GM18507 (cell line): ENCODE measurements around the gene LMOD2.

Experiments used
- DNase-seq: peaks from one replicate; pipeline ENCODE4 v3.0.0; 2011; ENCODE audit warnings: low read depth; ENCODE audit not compliant: insufficient read length; ENCODE audit errors: extremely low spot score
- FAIRE-seq: peaks from 2 replicates; lab custom pipeline; 2011; peaks lifted over from hg19 to GRCh38; lab: Jason Lieb, UNC

The LMOD2 gene

DNA sequence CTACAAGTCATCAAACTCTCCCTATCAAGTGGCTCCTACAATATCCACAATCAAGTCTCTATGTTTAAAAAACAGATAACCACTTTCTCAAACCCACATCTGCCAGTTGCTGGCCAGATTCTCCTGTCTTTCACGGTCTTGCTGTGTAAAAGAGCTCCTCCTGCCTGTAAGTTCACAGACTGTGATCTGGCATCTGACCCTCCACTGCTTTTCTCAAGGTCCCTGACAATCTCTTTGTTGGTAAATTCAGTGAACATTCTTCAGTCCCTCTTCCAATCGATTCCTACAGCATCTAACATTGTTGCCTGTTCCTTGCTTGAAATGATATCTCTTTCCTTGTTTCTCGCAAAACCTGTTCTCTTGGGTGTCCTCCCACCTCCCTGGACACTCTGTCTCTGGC lies 18.5 kb upstream of the LMOD2 start:
- no peak for DNase-seq
- no peak for FAIRE-seq

DNA sequence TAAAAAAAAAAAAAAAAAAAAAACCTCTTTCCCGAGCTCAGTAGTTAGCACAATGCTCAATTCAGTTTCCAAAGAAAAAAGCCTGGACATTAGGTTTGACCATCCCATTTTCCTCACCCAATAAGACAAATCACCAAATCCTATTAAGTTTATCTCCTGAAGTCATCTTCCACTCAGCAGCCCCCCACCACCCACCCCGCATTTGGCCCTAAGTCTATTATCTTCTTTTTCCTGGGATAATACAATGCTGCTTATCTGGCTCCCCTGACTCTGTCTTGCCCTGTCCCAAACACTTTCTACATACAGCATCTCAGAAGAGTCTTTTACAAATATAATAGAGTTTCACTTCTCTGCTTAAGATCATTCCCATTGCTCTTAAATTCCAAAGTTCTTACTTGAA lies 17.8 kb upstream of the LMOD2 start:
- DNase-seq (no peak), FAIRE-seq (no peak)

DNA sequence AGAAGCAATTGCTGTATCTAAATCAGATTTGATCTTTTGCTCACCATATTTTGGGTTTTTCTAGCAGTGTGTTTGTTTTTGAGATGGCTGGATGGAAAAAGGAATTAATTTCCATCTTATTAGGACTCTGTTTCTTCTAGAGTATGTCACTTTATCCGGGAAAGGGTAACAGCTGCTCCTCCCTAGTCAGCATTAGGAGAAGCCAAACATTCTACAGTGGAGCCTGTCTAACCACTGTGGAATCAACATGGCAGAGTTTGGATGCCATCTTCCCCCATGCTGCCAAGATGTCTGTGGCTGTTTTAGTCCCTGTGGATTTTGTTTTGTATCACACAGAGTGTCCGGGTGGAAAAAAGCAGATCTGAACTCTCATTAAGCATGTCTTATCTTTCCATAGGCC lies 16.0 kb upstream of the LMOD2 start:
- no peak for FAIRE-seq
- DNase-seq: no peak

DNA sequence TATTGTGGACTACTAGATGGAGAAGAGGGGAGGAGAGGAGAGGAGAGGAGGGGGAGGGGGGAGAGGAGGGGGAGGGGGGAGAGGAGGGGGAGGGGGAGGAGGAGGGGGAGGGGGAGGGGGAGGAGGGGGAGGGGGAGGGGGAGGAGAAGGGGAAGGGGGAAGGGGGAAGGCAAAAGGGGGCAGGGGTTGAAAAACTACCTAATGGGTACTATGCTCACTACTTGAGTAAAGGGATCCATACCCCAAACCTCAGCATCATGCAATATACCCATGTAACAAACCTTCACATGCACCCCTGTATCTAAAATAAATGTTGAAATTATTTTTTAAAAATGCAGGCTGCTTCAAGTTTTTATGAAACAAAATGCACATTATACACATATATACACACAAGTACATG lies 15.1 kb upstream of the LMOD2 start:
- no peak for FAIRE-seq
- no peak for DNase-seq

DNA sequence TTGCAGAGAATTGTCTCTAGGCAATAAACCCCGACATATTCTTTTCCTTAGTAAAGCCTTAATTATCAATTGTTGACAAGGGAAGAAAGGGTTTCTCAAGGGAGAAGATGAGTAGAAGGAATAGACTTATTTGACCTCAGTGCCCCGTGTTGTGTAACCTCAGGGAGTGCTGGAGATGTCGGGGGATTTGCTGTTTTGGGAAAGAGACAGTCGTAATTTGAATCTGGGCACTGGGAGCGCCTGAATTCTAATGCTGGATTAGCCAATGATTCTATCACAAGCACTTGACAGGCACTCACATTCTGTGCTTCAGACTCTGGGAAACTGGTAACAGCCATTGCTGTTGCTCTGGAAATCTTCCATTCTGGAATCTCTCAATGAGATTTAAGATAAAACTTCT lies 13.8 kb upstream of the LMOD2 start:
- DNase-seq (no peak), FAIRE-seq (no peak)

DNA sequence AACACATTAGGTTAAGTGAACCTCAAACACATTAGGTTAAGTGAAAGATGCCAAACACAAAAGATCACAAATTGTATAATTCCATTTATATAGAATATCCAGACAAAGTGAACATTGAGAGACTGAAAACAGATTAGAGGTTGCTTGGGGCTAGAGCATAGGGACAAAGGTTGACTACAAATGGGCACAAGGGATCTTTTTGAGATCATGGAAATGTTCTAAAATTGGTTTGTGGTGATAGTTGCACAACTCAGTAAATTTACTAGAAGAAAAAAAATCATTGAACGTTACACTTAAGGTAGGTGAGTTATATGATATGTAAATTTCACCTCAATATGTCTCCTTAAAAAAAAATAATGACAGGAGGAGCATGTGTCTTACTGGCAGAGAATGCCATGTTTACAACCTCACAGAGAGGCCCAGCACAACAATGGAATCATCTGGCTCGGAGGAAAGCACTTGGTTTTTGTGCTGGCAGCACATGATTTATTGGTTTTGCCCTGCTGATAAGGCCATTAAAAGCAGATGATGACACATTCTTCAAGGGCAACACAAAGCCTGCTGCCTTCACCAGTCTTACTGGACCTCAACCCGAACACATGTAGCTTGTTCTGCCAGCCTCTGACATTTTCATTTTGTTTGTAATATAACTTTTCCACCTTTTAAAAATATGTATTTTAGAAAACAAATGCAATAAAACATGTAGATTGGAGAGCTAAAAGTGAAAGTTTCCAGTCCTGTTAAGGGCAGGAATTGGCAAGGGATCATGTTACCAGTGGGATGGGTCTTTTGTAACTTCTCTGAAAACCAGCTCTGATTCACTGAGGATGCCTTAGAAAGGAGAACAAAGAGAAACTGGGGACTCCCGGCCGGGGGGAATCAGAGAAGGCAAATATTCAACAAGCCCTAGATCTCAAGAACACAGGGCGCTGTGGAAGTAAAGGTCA lies 11.9 kb upstream of the LMOD2 start:
- DNase-seq: no peak
- FAIRE-seq: no peak

DNA sequence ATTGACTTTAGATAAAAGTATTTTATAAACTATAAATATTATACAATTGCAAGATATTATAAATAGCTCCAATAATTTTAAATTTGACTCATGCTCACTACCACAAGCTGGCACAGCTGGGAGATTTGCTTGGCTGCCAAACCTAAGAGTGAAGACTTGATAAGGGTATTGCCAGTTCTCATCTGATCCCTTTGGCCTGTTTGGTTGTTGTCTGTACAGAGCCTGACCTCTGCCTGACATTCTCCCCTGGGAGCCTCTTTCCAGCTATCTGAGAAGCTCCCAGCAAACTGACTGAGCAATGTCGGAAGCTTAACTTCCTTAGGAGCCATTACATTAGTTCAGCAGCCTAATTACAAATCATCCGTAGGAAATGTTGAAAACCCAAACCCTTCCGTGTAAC lies 10.2 kb upstream of the LMOD2 start:
- no peak for DNase-seq
- FAIRE-seq: no peak

DNA sequence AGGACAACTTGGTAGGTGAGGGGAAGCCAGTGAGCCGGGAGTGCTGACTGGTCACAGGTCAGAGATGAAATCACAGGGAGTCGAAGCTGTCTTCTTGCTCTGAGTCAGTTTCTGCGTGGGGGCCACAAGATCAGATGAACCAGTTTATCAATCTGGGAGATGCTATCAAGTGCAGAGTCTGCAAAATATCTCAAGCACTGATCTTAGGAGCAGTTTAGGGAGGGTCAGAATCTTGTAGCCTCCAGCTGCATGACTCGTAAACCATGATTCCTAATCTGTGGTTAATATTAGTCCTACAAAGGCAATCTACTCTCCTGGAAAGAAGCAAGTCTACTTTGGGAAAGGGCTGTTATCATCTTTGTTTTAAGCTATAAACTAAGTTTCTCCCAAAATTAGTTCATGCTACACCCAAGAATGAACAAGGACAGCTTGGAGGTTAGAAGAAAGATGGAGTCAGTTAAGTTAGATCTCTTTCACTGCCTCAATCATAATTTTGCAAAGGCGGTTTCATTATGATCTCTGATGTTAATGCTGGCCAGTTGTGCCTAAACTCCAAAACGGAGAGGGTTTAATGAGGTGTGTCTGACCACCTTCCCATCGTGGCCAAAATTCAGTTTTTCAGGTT lies 8.4 kb upstream of the LMOD2 start:
- DNase-seq: no peak
- no peak for FAIRE-seq

DNA sequence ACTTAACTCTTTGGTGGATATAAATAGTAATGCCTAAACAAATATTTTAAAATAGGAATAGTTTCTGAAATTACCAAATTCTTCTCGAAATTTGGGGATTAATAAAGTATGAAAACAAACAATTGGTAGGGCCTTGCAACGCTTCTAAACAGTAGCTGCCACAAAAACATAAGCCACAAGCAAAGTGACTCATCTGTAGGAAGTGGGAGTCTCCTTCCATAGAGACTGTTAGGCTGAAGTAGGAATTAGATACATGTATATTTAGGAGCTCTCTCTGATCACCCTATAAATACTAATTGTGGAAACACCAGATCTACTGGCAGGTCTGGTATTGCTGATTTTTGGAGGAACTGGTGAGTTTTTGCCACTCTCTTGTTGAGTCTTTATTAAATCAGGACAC lies 5.7 kb upstream of the LMOD2 start:
- DNase-seq (no peak), FAIRE-seq (no peak)

DNA sequence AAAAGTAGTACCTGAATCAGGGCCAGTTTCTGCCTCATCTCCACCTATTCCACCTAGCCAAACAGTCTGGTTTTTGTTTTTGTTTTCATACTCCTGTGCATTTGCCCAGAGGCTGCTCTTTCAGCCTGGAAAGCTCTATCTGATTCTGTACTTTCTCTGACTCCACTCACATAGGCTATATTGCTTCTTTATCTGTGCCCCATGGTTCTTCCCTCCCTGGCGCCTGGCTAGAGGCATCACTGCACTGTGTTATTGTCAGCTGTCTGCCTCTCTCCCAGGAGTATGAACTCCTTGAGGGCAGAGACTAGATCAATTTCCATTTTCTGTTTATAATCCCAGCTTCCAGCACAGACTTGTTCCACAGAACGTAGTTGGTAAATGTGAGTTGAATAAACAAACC lies 5.1 kb upstream of the LMOD2 start:
- FAIRE-seq: no peak
- DNase-seq: no peak

DNA sequence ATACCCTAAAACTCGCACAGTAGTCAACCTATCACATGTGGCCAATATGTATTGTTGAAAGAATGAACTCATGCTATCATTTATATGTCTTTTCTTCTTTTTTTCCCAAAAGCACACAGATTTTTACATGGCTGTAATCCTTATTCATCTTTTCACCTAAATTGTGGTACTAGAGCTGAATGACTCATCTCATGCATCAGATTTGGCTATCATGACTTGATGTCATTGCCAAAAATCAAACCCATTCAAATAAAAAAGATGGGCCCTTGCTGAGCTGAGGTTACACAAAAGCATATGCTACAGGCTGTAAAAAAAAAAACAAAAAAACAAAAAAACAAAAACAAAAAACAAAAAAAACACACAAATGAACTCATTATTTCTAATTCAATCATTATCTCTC lies 3.3 kb upstream of the LMOD2 start:
- FAIRE-seq: no peak

DNA sequence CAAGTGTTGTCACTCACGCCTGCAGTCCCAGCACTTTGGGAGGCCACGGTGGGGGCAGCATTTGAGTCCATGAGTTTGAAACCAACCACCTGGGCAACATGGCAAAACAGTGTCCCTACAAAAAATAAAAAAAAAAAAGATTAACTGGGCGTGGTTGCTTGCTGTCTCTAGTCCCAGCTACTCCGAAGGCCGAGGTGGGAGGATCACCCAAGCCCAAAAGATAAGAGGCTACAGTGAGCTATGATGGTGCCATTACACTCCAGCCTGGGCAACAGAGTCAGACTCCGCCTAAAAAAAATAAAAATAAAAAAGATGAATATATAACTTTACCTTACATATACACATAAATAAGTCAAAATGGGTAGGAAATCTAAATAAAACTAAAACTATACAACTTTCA lies 2.5 kb upstream of the LMOD2 start:
- DNase-seq (no peak), FAIRE-seq (no peak)

More for the DNA sequence above, 3.3 kb upstream of the LMOD2 start:
- no peak for DNase-seq

DNA sequence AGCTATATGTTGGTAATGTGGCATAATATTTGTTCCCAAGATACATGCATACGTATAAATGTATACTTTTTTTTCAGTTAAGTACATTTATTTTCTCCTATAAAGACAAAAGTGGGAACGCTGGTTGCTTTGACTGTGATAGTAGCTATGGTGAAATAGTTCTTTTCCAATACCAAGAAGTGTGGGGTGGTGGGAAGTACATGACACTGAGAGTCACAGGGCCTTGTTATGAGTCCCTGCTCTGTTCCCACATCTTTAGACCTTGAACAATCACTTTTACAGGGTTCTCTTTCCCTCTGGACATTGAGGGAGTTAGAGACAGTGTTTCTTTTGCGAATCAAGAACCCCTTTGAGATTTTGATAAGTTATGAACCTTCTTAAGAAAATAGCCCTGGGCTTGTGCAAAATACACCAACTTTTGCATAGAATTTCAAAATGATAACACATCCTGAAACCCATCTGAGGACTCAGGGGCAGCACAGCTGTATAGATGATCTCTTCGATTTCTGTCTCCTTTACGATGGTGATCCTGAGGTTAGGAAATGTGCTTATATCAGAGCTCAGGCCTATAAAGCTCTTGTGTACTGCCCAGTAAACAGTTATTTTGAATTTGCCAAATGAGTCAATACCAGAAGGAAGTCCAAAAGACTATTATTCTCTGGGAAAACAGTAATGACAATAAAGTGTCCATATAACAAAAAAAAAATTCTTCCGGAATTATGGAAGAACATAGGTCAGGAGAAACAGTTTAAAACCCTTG lies 1.1 kb downstream of the LMOD2 start:
- FAIRE-seq (no peak), DNase-seq (no peak)

DNA sequence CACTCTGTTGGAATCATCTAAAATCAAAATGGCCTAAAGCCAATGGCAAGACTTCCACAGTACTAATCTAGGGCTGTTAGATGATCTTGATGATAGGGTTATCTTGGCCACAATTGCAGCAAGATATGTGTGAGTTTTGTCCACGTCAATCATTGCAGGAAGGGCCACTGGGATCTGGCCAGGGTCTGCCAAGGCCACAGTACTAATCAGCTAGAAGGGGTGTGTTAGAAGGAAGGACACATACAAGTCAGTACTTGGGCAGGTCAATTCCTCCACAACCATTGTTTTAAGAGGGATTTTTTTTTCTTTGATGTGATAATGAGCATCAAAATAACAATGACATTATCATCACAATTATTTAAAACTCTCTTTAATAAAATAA lies 1.6 kb downstream of the LMOD2 start:
- DNase-seq: no peak
- FAIRE-seq: no peak

DNA sequence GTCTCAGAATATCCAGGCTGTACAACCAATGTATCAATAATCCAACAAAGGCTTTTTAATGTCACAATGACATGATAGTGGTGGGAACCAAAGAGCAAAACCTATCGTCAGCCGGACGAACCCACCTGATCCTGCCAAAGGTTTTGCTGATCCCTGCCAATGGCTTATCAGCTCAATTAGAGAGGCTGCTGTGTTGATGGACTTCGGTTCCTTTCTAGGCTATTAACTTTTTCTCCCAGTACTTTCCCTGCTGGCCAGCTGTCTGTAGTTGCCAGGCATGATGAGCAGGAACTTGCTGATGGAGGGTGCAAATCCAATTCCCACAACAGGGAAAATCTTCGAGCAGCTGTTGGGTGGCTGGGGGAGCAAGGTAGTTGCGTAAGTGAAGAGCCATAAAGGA lies 2.4 kb downstream of the LMOD2 start:
- DNase-seq: no peak
- FAIRE-seq: no peak

DNA sequence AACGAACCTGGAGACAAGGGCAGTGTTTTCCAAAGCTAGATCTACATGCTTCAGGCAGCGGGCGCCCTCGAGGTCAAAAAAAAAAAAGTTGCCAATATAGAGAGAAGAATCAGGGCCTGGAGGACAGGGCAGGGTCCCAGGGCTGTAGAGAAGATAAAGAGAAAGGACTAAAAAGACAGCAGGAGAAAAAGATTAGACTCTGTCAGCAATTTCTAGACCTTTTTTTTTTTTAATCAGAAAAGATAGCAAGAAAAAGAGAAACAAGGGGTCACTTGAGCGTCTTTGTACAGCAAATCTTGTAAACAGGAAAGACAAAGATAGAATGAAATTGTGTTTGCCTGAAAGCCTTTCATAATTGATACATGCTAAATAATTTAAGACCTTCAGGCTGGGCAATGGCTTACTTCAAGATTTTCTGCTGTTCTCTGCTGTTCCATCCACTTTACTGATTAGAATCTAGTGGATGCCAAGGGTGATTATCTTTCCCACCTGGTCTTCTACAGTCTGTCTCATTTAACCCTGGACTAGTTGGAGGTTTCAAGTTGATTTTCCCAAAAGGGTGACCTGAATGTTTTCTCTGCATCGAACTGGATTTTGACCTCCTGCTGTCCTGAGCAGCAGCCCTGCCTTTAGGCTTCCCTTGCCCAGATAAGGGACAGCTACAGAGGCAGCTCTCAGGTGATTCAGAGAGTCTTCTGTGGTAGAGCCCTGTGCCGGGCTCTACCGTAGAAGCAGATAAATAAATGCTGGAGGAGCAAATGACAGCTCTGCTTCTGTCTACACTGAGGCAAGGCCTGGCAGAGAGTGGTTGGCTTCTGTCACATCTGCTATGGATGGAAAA lies 5.1 kb downstream of the LMOD2 start:
- FAIRE-seq (no peak), DNase-seq (no peak)

DNA sequence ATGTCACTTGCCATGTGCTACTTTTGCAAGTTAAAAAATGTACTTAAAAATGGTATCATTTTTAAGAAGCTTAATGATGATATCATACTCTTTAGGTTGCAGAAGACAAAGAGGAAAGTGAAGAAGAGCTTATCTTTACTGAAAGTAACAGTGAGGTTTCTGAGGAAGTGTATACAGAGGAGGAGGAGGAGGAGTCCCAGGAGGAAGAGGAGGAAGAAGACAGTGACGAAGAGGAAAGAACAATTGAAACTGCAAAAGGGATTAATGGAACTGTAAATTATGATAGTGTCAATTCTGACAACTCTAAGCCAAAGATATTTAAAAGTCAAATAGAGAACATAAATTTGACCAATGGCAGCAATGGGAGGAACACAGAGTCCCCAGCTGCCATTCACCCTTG lies 6.1 kb downstream of the LMOD2 start:
- no peak for DNase-seq
- no peak for FAIRE-seq

DNA sequence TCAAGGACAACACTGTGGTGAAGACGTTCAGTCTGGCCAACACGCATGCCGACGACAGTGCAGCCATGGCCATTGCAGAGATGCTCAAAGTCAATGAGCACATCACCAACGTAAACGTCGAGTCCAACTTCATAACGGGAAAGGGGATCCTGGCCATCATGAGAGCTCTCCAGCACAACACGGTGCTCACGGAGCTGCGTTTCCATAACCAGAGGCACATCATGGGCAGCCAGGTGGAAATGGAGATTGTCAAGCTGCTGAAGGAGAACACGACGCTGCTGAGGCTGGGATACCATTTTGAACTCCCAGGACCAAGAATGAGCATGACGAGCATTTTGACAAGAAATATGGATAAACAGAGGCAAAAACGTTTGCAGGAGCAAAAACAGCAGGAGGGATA lies 6.6 kb downstream of the LMOD2 start:
- no peak for DNase-seq
- FAIRE-seq: no peak

DNA sequence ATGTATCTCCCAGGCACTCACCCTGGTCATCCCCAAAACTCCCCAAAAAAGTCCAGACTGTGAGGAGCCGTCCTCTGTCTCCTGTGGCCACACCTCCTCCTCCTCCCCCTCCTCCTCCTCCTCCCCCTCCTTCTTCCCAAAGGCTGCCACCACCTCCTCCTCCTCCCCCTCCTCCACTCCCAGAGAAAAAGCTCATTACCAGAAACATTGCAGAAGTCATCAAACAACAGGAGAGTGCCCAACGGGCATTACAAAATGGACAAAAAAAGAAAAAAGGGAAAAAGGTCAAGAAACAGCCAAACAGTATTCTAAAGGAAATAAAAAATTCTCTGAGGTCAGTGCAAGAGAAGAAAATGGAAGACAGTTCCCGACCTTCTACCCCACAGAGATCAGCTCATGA lies 7.1 kb downstream of the LMOD2 start:
- DNase-seq (no peak), FAIRE-seq (no peak)

DNA sequence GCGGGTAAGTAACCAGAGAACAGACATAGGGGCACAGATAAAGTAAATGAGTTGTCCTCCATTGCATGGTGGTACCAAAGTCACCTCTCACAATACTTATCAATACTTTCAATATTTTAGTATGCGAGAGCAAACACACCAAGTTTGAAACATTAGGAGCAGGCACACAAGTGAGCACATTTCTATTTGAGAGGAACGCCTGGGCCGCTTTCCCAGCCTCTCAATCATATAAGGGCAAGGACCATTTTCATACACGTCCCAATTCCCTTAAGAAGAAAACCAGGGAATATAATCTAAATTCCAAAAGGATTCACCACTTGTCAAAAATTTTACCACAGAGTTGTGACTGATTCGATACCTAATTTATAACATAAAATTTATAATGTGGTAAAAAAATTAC lies 7.5 kb downstream of the LMOD2 start:
- DNase-seq: no peak
- no peak for FAIRE-seq
